MCF 10A (cell line): ENCODE measurements around the gene SLAMF7. TPM values are rescaled to one million over a fixed set of nuclear protein-coding genes. Genes with fewer than 3 reads are reported as not detected.
"Not testable (repeated sequence)": the region's sequence is repeated elsewhere in the genome, so short reads cannot be mapped to it uniquely, and the experiment has no call there.

Experiments
- BruUV-seq: library from RNA; stranded (reverse); fragments of 400-500 nt; replicated peaks from 2 replicates; lab custom pipeline; 2021; lab: Mats Ljungman, UMichigan
- CTCF ChIA-PET: fragments of 300-600 bp; sonication (Branson Sonifier 250); formaldehyde crosslinking; extraction: SDS; loops from one replicate; lab custom pipeline; 2021; ENCODE audit warnings: antibody characterized with exemption, inconsistent platforms; lab: Yijun Ruan, JAX
- POLR2A ChIA-PET: fragments of 300-600, 350-650 bp; sonication (Branson Sonifier 250); formaldehyde crosslinking; extraction: SDS; loops from one replicate; lab custom pipeline; 2020; ENCODE audit warnings: antibody characterized with exemption, inconsistent platforms; lab: Yijun Ruan, JAX
- DNase-seq: peaks from one replicate; pipeline ENCODE4 v3.0.0-alpha.2; 2018; ENCODE audit not compliant: unreplicated experiment
- H3K27ac Mint-ChIP-seq: one replicate; pipeline ENCODE4 v1.8.0; 2022; ENCODE audit warnings: mild to moderate bottlenecking, low read depth, mixed read lengths; ENCODE audit not compliant: unreplicated experiment
- H3K27me3 Mint-ChIP-seq: one replicate; pipeline ENCODE4 v1.8.0; 2022; ENCODE audit warnings: mixed read lengths; ENCODE audit not compliant: insufficient read depth, unreplicated experiment
- H3K36me3 Mint-ChIP-seq: one replicate; pipeline ENCODE4 v1.8.0; 2022; ENCODE audit warnings: mild to moderate bottlenecking, moderate library complexity, mixed read lengths; ENCODE audit not compliant: insufficient read depth, unreplicated experiment
- H3K4me1 Mint-ChIP-seq: one replicate; pipeline ENCODE4 v1.8.0; 2022; ENCODE audit warnings: mixed read lengths; ENCODE audit not compliant: insufficient read depth, unreplicated experiment
- H3K4me3 Mint-ChIP-seq: one replicate; pipeline ENCODE4 v1.8.0; 2022; ENCODE audit warnings: mild to moderate bottlenecking, moderate library complexity, mixed read lengths; ENCODE audit not compliant: unreplicated experiment
- H3K9me3 Mint-ChIP-seq: one replicate; pipeline ENCODE4 v1.8.0; 2022; ENCODE audit warnings: mixed read lengths; ENCODE audit not compliant: unreplicated experiment
- intact Hi-C: fragments of 100-400 bp; cut with micrococcal nuclease; formaldehyde crosslinking; loops from 2 replicates; pipeline ENCODE4 v1.14.1; 2022
- total RNA-seq: library from RNA; stranded (reverse); gene quantifications from 2 replicates; pipeline ENCODE4 v1.2.3, GENCODE V29; 2022
- TF ChIP-seq, protein P1 (sequence below): fragments of 200-600 bp; IDR thresholded peaks from one replicate; pipeline ENCODE4 v1.8.0; 2022; ENCODE audit warnings: antibody characterized with exemption, mild to moderate bottlenecking; ENCODE audit not compliant: unreplicated experiment

The SLAMF7 gene
- total RNA-seq, 1 experiment from 2014 or later: 8.6 TPM

DNA sequence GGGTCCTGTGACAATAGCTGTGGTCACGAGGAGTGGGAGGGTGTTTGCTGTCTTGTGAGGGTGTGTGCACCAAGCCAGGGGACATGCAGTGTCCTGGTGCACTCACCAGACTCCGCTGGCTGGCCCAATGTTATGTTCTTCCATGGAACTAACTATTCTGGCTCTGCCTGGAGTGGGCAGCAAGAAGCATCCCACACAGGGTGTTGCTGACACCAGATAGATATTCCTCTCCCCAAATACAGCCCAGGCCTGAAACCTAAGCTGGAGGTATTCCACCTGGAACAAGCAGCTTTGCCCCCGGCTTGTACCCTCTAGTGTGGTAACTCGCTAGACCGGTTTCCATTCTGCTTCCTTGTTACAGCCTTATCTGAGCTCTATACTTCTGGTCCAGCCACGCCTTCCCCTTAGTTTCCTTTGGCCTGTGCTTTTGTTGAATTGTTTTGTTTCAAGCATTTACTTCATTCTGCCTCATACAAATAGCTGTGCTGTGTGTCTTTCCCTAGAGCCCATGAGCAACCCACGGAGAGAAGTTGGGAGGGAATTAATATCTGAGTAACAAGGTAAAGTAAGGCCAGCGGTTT, 42.2 kb downstream of the SLAMF7 start:
- intact Hi-C loops: no loop called here
- Mint-ChIP-seq H3K9me3 (no peaks in the 10 kb centered on the region), H3K36me3 (no peaks in the 10 kb centered on the region), H3K4me1 (no peaks in the 10 kb centered on the region), H3K27ac (no peak overlapping the region), H3K27me3 (no peaks in the 10 kb centered on the region), H3K4me3 (no peak overlapping the region)
- POLR2A ChIA-PET: interaction anchor here (0.5 to 0.7 kb wide), 2 partner anchors 20 to 68 kb away, joined by 3 to 4 read pairs; no protein-coding TSS in a partner anchor
- TF ChIP-seq, protein P1, sequence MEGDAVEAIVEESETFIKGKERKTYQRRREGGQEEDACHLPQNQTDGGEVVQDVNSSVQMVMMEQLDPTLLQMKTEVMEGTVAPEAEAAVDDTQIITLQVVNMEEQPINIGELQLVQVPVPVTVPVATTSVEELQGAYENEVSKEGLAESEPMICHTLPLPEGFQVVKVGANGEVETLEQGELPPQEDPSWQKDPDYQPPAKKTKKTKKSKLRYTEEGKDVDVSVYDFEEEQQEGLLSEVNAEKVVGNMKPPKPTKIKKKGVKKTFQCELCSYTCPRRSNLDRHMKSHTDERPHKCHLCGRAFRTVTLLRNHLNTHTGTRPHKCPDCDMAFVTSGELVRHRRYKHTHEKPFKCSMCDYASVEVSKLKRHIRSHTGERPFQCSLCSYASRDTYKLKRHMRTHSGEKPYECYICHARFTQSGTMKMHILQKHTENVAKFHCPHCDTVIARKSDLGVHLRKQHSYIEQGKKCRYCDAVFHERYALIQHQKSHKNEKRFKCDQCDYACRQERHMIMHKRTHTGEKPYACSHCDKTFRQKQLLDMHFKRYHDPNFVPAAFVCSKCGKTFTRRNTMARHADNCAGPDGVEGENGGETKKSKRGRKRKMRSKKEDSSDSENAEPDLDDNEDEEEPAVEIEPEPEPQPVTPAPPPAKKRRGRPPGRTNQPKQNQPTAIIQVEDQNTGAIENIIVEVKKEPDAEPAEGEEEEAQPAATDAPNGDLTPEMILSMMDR: no peak
- no TSS peak for BruUV-seq
- DNase-seq: no peak
- CTCF ChIA-PET: interaction anchor here (0.6 to 6.5 kb wide), 9 partner anchors 13 to 427 kb away, joined by 3 to 63 read pairs (median 4); no protein-coding TSS in a partner anchor

DNA sequence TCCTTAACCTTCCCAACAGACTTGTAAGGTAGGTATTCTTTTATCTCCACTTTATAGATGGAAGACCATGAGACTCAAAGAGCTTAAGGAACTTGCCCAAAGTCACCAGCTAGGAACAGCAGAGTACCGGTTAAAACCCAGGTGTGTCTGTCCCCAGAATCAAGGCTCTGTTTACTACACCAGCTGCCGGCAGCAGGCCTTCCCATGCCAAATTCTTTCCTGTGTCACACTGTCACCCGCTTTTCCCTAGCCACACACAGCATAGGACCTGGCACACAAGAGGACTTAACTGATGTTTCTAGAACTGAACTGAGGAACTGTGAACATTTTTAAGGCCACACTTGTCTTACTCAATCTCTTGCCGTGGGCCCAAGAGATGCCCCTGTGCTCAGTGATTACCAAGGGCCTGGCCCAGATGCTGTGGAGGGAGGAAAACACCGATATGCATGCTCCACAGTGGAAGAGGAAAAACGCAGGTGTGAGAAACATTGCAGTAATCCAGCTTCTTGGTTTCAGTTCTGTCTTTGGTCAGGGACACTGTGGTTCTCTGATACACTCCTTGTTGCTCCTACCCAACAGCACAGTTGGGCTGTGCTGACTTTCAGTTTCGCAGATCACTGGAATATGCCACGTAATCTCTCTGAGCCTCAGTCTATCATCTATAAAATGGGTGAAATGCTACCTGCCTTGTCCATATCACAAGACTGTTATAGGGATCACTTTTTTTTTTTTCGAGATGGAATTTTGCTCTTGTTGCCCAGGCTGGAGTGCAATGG, 43.1 kb downstream of the SLAMF7 start:
- TF ChIP-seq, protein P1: no peak
- ChIA-PET POLR2A (interaction anchor here (0.7 to 1.1 kb wide), 2 partner anchors 13 to 20 kb away, joined by 3 read pairs; no protein-coding TSS in a partner anchor), CTCF (interaction anchor here (0.6 to 6.5 kb wide), 8 partner anchors 14 to 170 kb away, joined by 3 to 63 read pairs (median 4); no protein-coding TSS in a partner anchor)
- H3K36me3 Mint-ChIP-seq: no peaks in the 10 kb centered on the region
- DNase-seq: no peak
- no peaks in the 10 kb centered on the region for H3K9me3 Mint-ChIP-seq
- BruUV-seq: no TSS peak
- intact Hi-C loops: no loop called here
- no peak overlapping the region for H3K27ac Mint-ChIP-seq
- no peaks in the 10 kb centered on the region for H3K27me3 Mint-ChIP-seq
- H3K4me1 Mint-ChIP-seq: no peaks in the 10 kb centered on the region
- no peak overlapping the region for H3K4me3 Mint-ChIP-seq

DNA sequence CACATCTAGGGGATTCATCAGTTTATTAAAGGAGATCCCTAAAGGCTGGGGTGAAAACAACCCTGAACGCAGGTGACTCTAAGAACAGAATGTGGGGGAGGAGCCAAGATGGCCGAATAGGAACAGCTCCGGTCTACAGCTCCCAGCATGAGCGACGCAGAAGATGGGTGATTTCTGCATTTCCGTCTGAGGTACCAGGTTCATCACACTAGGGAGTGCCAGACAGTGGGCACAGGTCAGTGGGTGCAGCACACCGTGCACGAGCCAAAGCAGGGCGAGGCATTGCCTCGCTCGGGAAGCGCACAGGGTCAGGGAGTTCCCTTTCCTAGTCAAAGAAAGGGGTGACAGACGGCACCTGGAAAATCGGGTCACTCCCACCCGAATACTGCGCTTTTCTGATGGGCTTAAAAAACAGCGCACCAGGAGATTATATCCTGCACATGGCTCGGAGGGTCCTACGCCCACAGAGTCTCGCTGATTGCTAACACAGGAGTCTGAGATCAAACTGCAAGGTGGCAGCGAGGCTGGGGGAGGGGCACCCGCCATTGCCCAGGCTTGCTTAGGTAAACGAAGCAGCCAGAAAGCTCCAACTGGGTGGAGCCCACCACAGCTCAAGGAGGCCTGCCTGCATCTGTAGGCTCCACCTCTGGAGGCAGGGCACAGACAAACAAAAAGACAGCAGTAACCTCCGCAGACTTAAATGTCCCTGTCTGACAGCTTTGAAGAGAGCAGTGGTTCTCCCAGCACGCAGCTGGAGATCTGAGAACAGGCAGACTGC, 44.1 kb downstream of the SLAMF7 start:
- DNase-seq, H3K9me3 Mint-ChIP-seq, H3K27me3 Mint-ChIP-seq, POLR2A ChIA-PET, H3K36me3 Mint-ChIP-seq, intact Hi-C loops, H3K4me3 Mint-ChIP-seq, H3K27ac Mint-ChIP-seq, CTCF ChIA-PET, H3K4me1 Mint-ChIP-seq, BruUV-seq: not testable (repeated sequence)

DNA sequence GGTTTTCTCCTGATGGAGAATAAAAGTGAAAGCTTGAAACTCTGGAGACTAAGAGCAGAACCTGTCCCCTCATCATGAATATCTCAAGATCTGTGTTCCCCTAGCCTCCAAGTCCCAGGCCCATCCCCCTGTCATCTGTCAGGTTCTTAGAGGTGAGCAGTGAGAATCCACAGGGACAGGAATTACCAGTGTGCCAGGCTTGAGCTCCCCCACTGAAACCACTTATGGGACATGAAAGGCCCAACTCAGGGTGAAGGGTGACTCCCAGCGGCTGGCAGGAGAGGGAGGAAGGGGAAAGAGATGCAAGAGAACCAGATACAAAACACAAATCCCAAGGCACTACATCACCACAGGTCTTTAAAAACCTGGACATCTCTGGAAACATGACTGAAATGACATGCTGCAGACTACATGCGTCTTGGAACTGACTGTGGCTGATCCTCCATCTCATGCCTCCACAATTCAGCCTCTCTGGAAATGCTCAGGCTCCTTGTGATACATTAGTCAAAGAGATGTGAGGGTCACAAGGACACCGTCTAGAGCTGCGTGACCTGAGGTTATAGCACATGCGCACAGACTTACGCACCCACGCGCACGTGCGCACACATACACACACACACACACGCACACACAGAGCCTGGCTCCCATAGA, 50.1 kb downstream of the SLAMF7 start:
- H3K4me3 Mint-ChIP-seq: no peak overlapping the region
- H3K27me3 Mint-ChIP-seq: no peaks in the 10 kb centered on the region
- TF ChIP-seq, protein P1: no peak
- BruUV-seq: no TSS peak
- H3K36me3 Mint-ChIP-seq: peaks cover 5% of the 10 kb centered on the region
- intact Hi-C loops: no loop called here
- DNase-seq: no peak
- no peak overlapping the region for H3K27ac Mint-ChIP-seq
- H3K4me1 Mint-ChIP-seq: peaks cover 7% of the 10 kb centered on the region
- H3K9me3 Mint-ChIP-seq: no peaks in the 10 kb centered on the region
- ChIA-PET CTCF (interaction anchor here (0.6 to 1.5 kb wide), 3 partner anchors 9 to 593 kb away, joined by 3 to 4 read pairs (median 3); no protein-coding TSS in a partner anchor), POLR2A (no interaction called here)
